WTC11 (cell line): ENCODE data around the gene YKT6.

Experiments
- ESRRA ChIP-seq: sonication (generic); formaldehyde crosslinking; IDR thresholded peaks from 2 replicates; pipeline ENCODE4 v1.8.1; 2022; ENCODE audit warnings: mild to moderate bottlenecking, missing genetic modification reagents, borderline replicate concordance
- MAX ChIP-seq: sonication (generic); formaldehyde crosslinking; IDR thresholded peaks from 2 replicates; pipeline ENCODE4 v1.8.0; 2022; ENCODE audit warnings: mild to moderate bottlenecking, missing genetic modification reagents
- NR2C2 ChIP-seq: sonication (generic); formaldehyde crosslinking; IDR thresholded peaks from 2 replicates; pipeline ENCODE4 v1.8.0; 2022; ENCODE audit warnings: mild to moderate bottlenecking, missing genetic modification reagents
- PRRX2 ChIP-seq: fragments of 250-450 bp; sonication (Bioruptor Pico); IDR thresholded peaks from 2 replicates; pipeline ENCODE4 v1.8.0; 2021; ENCODE audit warnings: mild to moderate bottlenecking
- ZNF263 ChIP-seq: sonication (generic); formaldehyde crosslinking; IDR thresholded peaks from 2 replicates; pipeline ENCODE4 v1.8.1; 2022; ENCODE audit warnings: low read depth, mild to moderate bottlenecking, moderate library complexity, missing genetic modification reagents
- TF ChIP-seq, protein P1 (sequence below): fragments of 250-450 bp; sonication (Bioruptor Pico); conservative IDR thresholded peaks from 2 replicates; pipeline ENCODE4 v1.9.0; 2021; ENCODE audit warnings: mild to moderate bottlenecking
- TF ChIP-seq, protein P2 (sequence below): fragments of 200-600 bp; IDR thresholded peaks from 2 replicates; pipeline ENCODE4 v1.8.0; 2022; ENCODE audit warnings: antibody characterized with exemption

- TF ChIP-seq, protein P1, sequence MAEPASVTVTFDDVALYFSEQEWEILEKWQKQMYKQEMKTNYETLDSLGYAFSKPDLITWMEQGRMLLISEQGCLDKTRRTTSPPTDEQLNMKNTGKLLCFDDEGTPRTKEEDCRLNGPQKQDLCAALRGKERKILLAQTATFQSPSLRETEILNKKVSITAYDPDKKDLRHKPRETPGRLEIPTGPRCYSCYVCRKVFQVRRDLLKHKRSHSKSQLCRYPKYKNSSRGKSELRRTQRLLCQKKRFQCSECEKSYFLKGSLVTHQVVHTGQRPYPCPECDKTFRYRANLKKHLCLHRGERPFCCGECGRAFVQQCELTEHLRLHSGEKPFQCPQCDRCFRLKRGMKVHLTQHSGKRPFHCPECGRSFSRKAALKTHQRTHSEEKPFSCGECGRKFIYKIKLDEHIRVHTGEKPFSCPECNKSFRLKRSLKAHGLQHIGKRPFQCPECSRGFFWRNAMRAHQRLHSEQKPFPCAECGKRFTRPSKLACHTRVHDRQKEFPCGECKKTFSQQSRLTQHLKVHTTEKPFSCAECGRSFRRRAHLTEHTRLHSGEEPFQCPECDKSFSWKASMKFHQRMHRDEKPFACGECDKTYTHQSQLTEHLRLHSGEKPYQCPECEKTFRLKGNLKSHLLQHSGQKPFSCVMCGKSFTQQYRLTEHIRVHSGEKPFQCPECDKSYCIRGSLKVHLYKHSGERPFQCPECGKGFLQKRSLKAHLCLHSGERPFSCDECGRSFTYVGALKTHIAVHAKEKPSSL (CRISPR knock-in tag): no peak
- TF ChIP-seq, protein P2, sequence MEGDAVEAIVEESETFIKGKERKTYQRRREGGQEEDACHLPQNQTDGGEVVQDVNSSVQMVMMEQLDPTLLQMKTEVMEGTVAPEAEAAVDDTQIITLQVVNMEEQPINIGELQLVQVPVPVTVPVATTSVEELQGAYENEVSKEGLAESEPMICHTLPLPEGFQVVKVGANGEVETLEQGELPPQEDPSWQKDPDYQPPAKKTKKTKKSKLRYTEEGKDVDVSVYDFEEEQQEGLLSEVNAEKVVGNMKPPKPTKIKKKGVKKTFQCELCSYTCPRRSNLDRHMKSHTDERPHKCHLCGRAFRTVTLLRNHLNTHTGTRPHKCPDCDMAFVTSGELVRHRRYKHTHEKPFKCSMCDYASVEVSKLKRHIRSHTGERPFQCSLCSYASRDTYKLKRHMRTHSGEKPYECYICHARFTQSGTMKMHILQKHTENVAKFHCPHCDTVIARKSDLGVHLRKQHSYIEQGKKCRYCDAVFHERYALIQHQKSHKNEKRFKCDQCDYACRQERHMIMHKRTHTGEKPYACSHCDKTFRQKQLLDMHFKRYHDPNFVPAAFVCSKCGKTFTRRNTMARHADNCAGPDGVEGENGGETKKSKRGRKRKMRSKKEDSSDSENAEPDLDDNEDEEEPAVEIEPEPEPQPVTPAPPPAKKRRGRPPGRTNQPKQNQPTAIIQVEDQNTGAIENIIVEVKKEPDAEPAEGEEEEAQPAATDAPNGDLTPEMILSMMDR: no peak
- TF ChIP-seq ESRRA (CRISPR knock-in tag): no peak
- no peak for TF ChIP-seq NR2C2 (CRISPR knock-in tag)
- TF ChIP-seq PRRX2: no peak
- TF ChIP-seq MAX (CRISPR knock-in tag): no peak
- TF ChIP-seq ZNF263 (CRISPR knock-in tag): no peak
Observed at GRCh38 chr7:44249639-44250234, 49.0 kb downstream of the YKT6 start.
